ENCODE results near the gene PLLP.

Gene PLLP

GRCh38 chr16:57244767-57245471 lies 39.6 kb downstream of the PLLP start, which contains the start of gene ARL2BP:
Gene ARL2BP (plus strand): TSS chr16:57245259. CDS start chr16:57245368, 109 bp downstream.
- TF ChIP-seq, protein P1, sequence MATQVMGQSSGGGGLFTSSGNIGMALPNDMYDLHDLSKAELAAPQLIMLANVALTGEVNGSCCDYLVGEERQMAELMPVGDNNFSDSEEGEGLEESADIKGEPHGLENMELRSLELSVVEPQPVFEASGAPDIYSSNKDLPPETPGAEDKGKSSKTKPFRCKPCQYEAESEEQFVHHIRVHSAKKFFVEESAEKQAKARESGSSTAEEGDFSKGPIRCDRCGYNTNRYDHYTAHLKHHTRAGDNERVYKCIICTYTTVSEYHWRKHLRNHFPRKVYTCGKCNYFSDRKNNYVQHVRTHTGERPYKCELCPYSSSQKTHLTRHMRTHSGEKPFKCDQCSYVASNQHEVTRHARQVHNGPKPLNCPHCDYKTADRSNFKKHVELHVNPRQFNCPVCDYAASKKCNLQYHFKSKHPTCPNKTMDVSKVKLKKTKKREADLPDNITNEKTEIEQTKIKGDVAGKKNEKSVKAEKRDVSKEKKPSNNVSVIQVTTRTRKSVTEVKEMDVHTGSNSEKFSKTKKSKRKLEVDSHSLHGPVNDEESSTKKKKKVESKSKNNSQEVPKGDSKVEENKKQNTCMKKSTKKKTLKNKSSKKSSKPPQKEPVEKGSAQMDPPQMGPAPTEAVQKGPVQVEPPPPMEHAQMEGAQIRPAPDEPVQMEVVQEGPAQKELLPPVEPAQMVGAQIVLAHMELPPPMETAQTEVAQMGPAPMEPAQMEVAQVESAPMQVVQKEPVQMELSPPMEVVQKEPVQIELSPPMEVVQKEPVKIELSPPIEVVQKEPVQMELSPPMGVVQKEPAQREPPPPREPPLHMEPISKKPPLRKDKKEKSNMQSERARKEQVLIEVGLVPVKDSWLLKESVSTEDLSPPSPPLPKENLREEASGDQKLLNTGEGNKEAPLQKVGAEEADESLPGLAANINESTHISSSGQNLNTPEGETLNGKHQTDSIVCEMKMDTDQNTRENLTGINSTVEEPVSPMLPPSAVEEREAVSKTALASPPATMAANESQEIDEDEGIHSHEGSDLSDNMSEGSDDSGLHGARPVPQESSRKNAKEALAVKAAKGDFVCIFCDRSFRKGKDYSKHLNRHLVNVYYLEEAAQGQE (IDR thresholded peaks at IDR 0.05; ENCODE audit: insufficient read depth in 1 of 2, low read depth in 2 of 2, low read length in 2 of 2), result no peak
- TF ChIP-seq POLR2AphosphoS5 (IDR thresholded peaks at IDR 0.05; ENCODE audit: low read depth, low read length), result peak; percentile 47
- peak; percentile 51 for TF ChIP-seq FOXP2 (optimal IDR thresholded peaks at IDR 0.05; ENCODE audit: borderline replicate concordance, extremely low read depth, extremely low read length, insufficient read depth)
- peak; percentile 62; the same call in 1 of the 2 replicates for TF ChIP-seq TAF1 (IDR thresholded peaks at IDR 0.05; ENCODE audit: borderline replicate concordance, insufficient read depth, low read length)
- no peak for TF ChIP-seq SIN3A (IDR thresholded peaks at IDR 0.05; ENCODE audit: borderline replicate concordance, insufficient read depth, low read length)

- no peak for TF ChIP-seq SIN3A (IDR thresholded peaks at IDR 0.05; ENCODE audit: borderline replicate concordance, insufficient read depth, low read length)
- TF ChIP-seq TAF1 (IDR thresholded peaks at IDR 0.05; ENCODE audit: borderline replicate concordance, insufficient read depth, low read length), result no peak
- TF ChIP-seq POLR2AphosphoS5 (IDR thresholded peaks at IDR 0.05; ENCODE audit: low read depth, low read length), result no peak
- no peak for TF ChIP-seq FOXP2 (optimal IDR thresholded peaks at IDR 0.05; ENCODE audit: borderline replicate concordance, extremely low read depth, extremely low read length, insufficient read depth)
- TF ChIP-seq, protein P1 (IDR thresholded peaks at IDR 0.05; ENCODE audit: insufficient read depth in 1 of 2, low read depth in 2 of 2, low read length in 2 of 2), result no peak
These were observed 40.1 kb downstream of the PLLP start for GRCh38 chr16:57244463-57244766.

GRCh38 chr16:57242650-57243049 lies 41.8 kb downstream of the PLLP start:
- TF ChIP-seq, protein P1 (IDR thresholded peaks at IDR 0.05; ENCODE audit: insufficient read depth in 1 of 2, low read depth in 2 of 2, low read length in 2 of 2), result no peak
- no peak for TF ChIP-seq FOXP2 (optimal IDR thresholded peaks at IDR 0.05; ENCODE audit: borderline replicate concordance, extremely low read depth, extremely low read length, insufficient read depth)
- no peak for TF ChIP-seq SIN3A (IDR thresholded peaks at IDR 0.05; ENCODE audit: borderline replicate concordance, insufficient read depth, low read length)
- TF ChIP-seq POLR2AphosphoS5 (IDR thresholded peaks at IDR 0.05; ENCODE audit: low read depth, low read length), result no peak
- no peak for TF ChIP-seq TAF1 (IDR thresholded peaks at IDR 0.05; ENCODE audit: borderline replicate concordance, insufficient read depth, low read length)

DNA sequence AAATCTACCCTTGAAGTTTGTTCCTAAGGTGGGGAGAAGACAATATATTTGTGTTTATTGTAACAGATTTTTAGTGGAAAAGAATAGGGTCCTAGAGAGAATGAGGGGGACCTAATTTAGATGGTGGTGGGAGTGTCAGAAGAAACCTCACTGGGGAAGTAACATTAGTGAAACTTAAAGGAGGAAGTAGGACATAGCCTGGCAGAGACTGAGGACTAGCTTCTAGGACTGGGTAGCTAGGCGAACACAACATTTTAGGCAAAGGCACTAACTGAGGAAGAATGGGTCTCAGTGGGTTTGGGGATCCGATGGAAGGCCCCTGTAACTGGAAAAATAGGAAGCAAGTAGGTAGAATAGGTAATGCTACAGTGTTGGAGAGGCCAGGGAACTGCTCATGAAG lies 43.6 kb downstream of the PLLP start:
- TF ChIP-seq SIN3A (IDR thresholded peaks at IDR 0.05; ENCODE audit: borderline replicate concordance, insufficient read depth, low read length), result no peak
- no peak for TF ChIP-seq TAF1 (IDR thresholded peaks at IDR 0.05; ENCODE audit: borderline replicate concordance, insufficient read depth, low read length)
- TF ChIP-seq FOXP2 (optimal IDR thresholded peaks at IDR 0.05; ENCODE audit: borderline replicate concordance, extremely low read depth, extremely low read length, insufficient read depth), result no peak
- TF ChIP-seq, protein P1 (IDR thresholded peaks at IDR 0.05; ENCODE audit: insufficient read depth in 1 of 2, low read depth in 2 of 2, low read length in 2 of 2), result no peak
- TF ChIP-seq POLR2AphosphoS5 (IDR thresholded peaks at IDR 0.05; ENCODE audit: low read depth, low read length), result no peak

All from PFSK-1 (cell line).